ENCODE data around the gene POU2F1. TPM values are rescaled to one million over a fixed set of nuclear protein-coding genes. Genes with fewer than 3 reads are reported as not detected.

The POU2F1 gene
- total and polyA plus RNA-seq, 2 donors (not counting 1 experiment from before 2014, with no cell fraction given) = 5.2 to 48.8 TPM

DNA sequence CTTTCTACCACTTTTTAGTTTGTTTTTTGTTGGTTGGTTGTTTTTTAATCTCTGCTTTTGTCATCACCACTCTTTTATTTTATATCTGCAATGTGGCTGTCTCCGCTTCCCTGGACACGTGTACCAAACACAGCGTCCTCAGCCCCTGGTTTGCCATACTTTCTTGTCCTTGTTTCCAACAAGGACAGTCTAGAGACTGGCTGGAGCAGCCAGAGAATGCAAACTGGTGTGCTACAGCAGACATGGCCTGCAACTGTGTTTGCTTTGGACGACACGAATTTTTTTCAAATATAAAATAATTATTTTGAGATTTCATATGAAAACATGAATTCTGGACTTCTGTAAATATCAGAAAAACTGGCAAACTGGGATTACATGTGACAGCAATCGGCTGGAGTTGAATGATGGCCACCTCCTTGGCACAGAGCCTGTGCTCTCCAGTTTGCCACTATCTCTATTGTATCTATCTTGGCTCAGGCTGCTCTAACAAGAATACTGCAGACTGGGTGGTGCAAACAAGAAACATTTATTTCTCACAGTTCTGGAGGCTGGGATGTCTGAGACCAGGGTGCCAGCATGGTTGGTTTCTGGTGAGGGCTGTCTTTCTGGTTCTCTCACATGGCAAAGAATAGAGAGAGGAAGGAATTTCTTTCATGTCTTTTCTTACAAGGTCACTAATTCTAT lies 34.6 kb upstream of the POU2F1 start:
- H3K27ac ChIP-seq (ENCODE audit: low read length in 2 of 2) = no peak overlapping the region
- H3K36me3 ChIP-seq (replicated peaks in 1 of 2; ENCODE audit: control extremely low read depth in 1 of 2, control insufficient read depth in 1 of 2, extremely low read depth in 1 of 2, insufficient read depth in 2 of 2, low read length in 1 of 2) = no peaks in the 10 kb centered on the region
- intact Hi-C loops (cut with micrococcal nuclease) = no loop called here
- H3K27ac Mint-ChIP-seq = no peak overlapping the region
- no peak overlapping the region for H3K4me2 ChIP-seq (replicated peaks; ENCODE audit: low read depth, low read length, poor library complexity, severe bottlenecking)
- H2AFZ ChIP-seq (ENCODE audit: insufficient read depth, low read depth, low read length, poor library complexity, severe bottlenecking) = no peak overlapping the region
- H3K4me3 ChIP-seq (ENCODE audit: control extremely low read depth in 1 of 5, extremely low read depth in 1 of 5, insufficient read depth in 1 of 5, low read depth in 2 of 5, low read length in 4 of 5) = no peak overlapping the region
- ChIA-PET POLR2A (no interaction called here), CTCF (interaction anchor here (0.7 kb wide), 1 partner anchor 258 kb away, joined by 3 read pairs; no protein-coding TSS in a partner anchor)
- H3K4me1 Mint-ChIP-seq = no peaks in the 10 kb centered on the region
- peaks cover 0 to 4% (median 0%) of the 10 kb centered on the region in 3 donors for H3K9me3 ChIP-seq (ENCODE audit: control extremely low read depth in 1 of 3, control insufficient read depth in 2 of 3, insufficient read depth in 1 of 3, low read length in 2 of 3)
- H3K4me3 Mint-ChIP-seq = no peak overlapping the region
- ATAC-seq (ENCODE audit: low read depth) = no peak
- no peaks in the 10 kb centered on the region for H4K20me1 ChIP-seq (ENCODE audit: control insufficient read depth, insufficient read depth, low read length, poor library complexity, severe bottlenecking)
- H3K27me3 ChIP-seq (replicated peaks in 1 of 4; ENCODE audit: control extremely low read depth in 1 of 4, control insufficient read depth in 3 of 4, insufficient read depth in 4 of 4, low read length in 3 of 4) = peaks cover 0 to 10% (median 0%) of the 10 kb centered on the region in 4 experiments
- TF ChIP-seq, protein P1, sequence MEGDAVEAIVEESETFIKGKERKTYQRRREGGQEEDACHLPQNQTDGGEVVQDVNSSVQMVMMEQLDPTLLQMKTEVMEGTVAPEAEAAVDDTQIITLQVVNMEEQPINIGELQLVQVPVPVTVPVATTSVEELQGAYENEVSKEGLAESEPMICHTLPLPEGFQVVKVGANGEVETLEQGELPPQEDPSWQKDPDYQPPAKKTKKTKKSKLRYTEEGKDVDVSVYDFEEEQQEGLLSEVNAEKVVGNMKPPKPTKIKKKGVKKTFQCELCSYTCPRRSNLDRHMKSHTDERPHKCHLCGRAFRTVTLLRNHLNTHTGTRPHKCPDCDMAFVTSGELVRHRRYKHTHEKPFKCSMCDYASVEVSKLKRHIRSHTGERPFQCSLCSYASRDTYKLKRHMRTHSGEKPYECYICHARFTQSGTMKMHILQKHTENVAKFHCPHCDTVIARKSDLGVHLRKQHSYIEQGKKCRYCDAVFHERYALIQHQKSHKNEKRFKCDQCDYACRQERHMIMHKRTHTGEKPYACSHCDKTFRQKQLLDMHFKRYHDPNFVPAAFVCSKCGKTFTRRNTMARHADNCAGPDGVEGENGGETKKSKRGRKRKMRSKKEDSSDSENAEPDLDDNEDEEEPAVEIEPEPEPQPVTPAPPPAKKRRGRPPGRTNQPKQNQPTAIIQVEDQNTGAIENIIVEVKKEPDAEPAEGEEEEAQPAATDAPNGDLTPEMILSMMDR (IDR thresholded peaks at IDR 0.05) = no peak
- TF ChIP-seq EZH2 (IDR thresholded peaks at IDR 0.05; ENCODE audit: borderline replicate concordance, insufficient read depth, low read depth, low read length, poor library complexity, severe bottlenecking) = no peak
- H3K79me2 ChIP-seq (ENCODE audit: control insufficient read depth, insufficient read depth, low read length) = no peaks in the 10 kb centered on the region
- no peaks in the 10 kb centered on the region for H3K4me1 ChIP-seq (ENCODE audit: control insufficient read depth in 2 of 2, insufficient read depth in 2 of 2, low read length in 2 of 2)
- peaks cover 11% of the 10 kb centered on the region for H3K27me3 Mint-ChIP-seq
- DNase-seq = no peak
- WGBS (ENCODE audit: insufficient coverage) = 83% methylated on average over 4 of the region's 6 CpGs
- H3K9ac ChIP-seq (ENCODE audit: low read length) = no peak overlapping the region
- no peaks in the 10 kb centered on the region for H3K9me3 Mint-ChIP-seq (ENCODE audit: insufficient read depth)

DNA sequence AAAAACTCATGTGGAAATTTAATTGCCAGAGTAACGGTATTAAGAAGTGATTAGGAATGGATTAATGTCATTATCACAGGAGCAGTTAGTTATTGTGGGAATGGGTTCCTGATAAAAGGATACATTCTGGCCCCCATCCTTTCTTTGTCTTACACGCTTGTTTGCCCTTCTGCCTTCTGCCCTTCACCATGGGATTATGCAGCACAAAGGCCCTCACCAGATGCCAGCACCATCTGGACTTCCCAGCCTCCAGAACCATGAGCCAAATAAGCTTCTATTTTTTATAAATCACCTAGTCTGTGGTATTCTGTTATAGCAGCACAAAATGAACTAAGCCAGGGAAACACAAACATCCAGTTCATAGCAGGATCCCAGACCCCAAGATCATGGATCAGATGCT lies 33.9 kb upstream of the POU2F1 start:
- Histone ChIP-seq H2AFZ (ENCODE audit: insufficient read depth, low read depth, low read length, poor library complexity, severe bottlenecking) (no peak overlapping the region), H3K9me3 (ENCODE audit: control extremely low read depth in 1 of 3, control insufficient read depth in 2 of 3, insufficient read depth in 1 of 3, low read length in 2 of 3) (peaks cover 0 to 4% (median 0%) of the 10 kb centered on the region in 3 donors), H3K36me3 (replicated peaks in 1 of 2; ENCODE audit: control extremely low read depth in 1 of 2, control insufficient read depth in 1 of 2, extremely low read depth in 1 of 2, insufficient read depth in 2 of 2, low read length in 1 of 2) (no peaks in the 10 kb centered on the region), H3K4me1 (ENCODE audit: control insufficient read depth in 2 of 2, insufficient read depth in 2 of 2, low read length in 2 of 2) (no peaks in the 10 kb centered on the region), H3K27me3 (replicated peaks in 1 of 4; ENCODE audit: control extremely low read depth in 1 of 4, control insufficient read depth in 3 of 4, insufficient read depth in 4 of 4, low read length in 3 of 4) (peaks cover 0 to 10% (median 0%) of the 10 kb centered on the region in 4 experiments), H3K4me2 (replicated peaks; ENCODE audit: low read depth, low read length, poor library complexity, severe bottlenecking) (no peak overlapping the region), H4K20me1 (ENCODE audit: control insufficient read depth, insufficient read depth, low read length, poor library complexity, severe bottlenecking) (no peaks in the 10 kb centered on the region), H3K79me2 (ENCODE audit: control insufficient read depth, insufficient read depth, low read length) (no peaks in the 10 kb centered on the region), H3K4me3 (ENCODE audit: control extremely low read depth in 1 of 5, extremely low read depth in 1 of 5, insufficient read depth in 1 of 5, low read depth in 2 of 5, low read length in 4 of 5) (no peak overlapping the region), H3K27ac (ENCODE audit: low read length in 2 of 2) (no peak overlapping the region), H3K9ac (ENCODE audit: low read length) (no peak overlapping the region)
- intact Hi-C loops (cut with micrococcal nuclease) = no loop called here
- ATAC-seq (ENCODE audit: low read depth) (no peak), DNase-seq (no peak)
- Mint-ChIP-seq H3K27ac (no peak overlapping the region), H3K4me3 (no peak overlapping the region), H3K9me3 (ENCODE audit: insufficient read depth) (no peaks in the 10 kb centered on the region), H3K27me3 (peaks cover 11% of the 10 kb centered on the region), H3K4me1 (no peaks in the 10 kb centered on the region)
- CTCF ChIA-PET = no interaction called here
- WGBS (ENCODE audit: insufficient coverage) = 100% methylated on average over 1 of the region's 2 CpGs
- POLR2A ChIA-PET = no interaction called here
- TF ChIP-seq EZH2 (IDR thresholded peaks at IDR 0.05; ENCODE audit: borderline replicate concordance, insufficient read depth, low read depth, low read length, poor library complexity, severe bottlenecking) = no peak
- TF ChIP-seq, protein P1 (IDR thresholded peaks at IDR 0.05) = no peak
